ENCODE measurements around the gene TAS1R3. TPM values are rescaled to one million over a fixed set of nuclear protein-coding genes. Genes with fewer than 3 reads are reported as not detected.

TAS1R3 gene
- total and polyA plus RNA-seq, 9 donors = 0.07 to 0.40 (median 0.24) TPM; not detected in 2

DNA sequence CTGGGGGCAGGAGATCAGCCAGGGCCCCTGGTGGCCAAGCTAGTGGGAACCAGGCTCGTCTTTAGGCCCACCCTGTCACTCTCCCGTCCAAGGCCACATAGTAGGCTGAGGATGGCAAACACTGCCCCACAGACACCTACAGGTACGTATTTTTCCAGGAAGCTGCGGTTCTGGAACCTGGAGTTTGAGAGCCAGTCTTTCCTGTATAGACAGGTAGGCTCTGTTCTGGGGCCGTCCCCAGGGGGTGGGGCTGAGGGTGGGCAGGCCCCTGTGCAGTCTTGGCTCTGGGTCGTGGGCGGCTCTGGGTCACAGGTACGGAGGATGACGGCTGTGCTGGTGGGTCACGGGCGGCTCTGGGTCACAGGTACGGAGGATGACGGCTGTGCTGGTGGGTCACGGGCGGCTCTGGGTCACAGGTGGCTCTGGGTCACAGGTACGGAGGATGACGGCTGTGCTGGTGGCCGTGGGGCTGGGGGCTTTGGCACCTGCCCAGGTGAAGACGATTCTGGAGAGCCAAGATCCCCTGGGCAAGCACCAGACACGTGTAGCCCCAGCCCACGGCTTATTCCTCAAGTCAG is 20.5 kb upstream of the TAS1R3 start:
- TF ChIP-seq POLR2A (IDR thresholded peaks at IDR 0.05) (no peak), EP300 (IDR thresholded peaks at IDR 0.05) (no peak)
- TF ChIP-seq, protein P1, sequence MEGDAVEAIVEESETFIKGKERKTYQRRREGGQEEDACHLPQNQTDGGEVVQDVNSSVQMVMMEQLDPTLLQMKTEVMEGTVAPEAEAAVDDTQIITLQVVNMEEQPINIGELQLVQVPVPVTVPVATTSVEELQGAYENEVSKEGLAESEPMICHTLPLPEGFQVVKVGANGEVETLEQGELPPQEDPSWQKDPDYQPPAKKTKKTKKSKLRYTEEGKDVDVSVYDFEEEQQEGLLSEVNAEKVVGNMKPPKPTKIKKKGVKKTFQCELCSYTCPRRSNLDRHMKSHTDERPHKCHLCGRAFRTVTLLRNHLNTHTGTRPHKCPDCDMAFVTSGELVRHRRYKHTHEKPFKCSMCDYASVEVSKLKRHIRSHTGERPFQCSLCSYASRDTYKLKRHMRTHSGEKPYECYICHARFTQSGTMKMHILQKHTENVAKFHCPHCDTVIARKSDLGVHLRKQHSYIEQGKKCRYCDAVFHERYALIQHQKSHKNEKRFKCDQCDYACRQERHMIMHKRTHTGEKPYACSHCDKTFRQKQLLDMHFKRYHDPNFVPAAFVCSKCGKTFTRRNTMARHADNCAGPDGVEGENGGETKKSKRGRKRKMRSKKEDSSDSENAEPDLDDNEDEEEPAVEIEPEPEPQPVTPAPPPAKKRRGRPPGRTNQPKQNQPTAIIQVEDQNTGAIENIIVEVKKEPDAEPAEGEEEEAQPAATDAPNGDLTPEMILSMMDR (IDR thresholded peaks at IDR 0.05) = no peak

DNA sequence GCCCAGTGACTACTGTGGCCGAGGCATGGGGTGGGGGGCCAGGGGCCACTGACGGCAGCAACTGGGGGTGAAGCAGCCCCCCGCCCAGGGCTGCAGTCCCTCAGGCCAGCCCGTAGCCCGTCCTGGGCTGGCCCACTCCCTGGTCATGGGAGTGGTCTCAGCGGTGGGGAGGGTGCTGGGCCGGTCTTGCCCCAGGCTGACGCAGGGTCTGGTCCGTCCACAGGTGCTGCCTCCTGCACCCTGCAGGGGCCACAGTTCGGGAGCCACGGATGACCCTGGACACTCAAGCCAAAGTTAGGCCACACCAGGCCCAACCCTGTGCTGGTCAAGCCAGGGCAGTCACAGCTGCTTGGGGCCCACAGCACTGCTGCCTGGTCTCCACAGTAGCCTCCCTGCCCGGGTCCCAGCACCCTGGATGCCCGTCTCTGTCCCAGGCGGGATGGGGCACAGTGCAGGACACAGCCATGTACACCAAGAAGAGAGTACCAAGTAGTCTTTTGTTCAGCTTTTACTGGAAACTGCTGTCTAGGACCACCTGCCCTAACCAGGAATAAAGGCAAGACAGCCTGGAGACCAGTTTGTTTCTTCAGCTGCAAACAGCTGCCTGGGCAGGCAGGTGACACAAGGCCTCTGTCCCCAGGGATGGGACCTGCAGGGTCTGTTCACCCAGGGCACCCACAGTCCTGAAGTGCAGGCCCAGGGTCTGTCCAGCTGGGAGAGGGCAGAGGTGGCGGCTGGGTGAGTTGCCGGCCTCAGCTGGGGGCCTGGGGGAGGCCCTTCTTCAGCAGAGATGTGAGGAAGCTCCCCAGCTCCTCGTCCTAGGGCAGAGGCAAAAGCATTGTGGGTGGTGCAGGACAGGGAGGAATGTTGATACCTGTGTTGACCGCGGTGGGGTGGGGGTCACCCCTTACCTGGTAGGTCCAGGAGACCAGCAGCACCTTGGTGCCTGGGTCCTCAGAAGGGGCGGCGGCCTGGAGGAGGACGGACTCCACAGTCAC is 19.7 kb upstream of the TAS1R3 start:
- WGBS, 3 donors = 82 to 85% (median 82%) methylated on average over 21 to 22 of the region's 22 CpGs
- Histone ChIP-seq H3K4me3 (no peak overlapping the region), H3K27me3 (no peaks in the 10 kb centered on the region), H3K27ac (no peak overlapping the region), H3K36me3 (no peaks in the 10 kb centered on the region), H3K9me3 (no peaks in the 10 kb centered on the region), H3K4me1 (ENCODE audit: insufficient read depth) (peaks cover 12% of the 10 kb centered on the region)
- TF ChIP-seq EP300 (IDR thresholded peaks at IDR 0.05) (no peak), POLR2A (IDR thresholded peaks at IDR 0.05) (no peak)
- TF ChIP-seq, protein P1 (IDR thresholded peaks at IDR 0.05) = no peak
- DNase-seq = no peak
- intact Hi-C loops (cut with DNase I) = loop anchor here in 1 of 4 donors (10.0 kb wide), 1 partner anchor 193 kb away; no protein-coding TSS in a partner anchor

More for the DNA sequence above, 20.5 kb upstream of the TAS1R3 start:
- 80 to 85% (median 84%) methylated on average over 21 of the region's 21 CpGs for WGBS, 3 donors
- intact Hi-C loops (cut with DNase I) = loop anchor here in 1 of 4 donors (10.0 kb wide), 1 partner anchor 194 kb away; no protein-coding TSS in a partner anchor
- Histone ChIP-seq H3K36me3 (no peaks in the 10 kb centered on the region), H3K27ac (peak overlapping the region in 1 of 2 donors; percentile 20), H3K4me1 (ENCODE audit: insufficient read depth) (peaks cover 21% of the 10 kb centered on the region), H3K27me3 (no peaks in the 10 kb centered on the region), H3K4me3 (no peak overlapping the region), H3K9me3 (no peaks in the 10 kb centered on the region)
- no peak for DNase-seq

DNA sequence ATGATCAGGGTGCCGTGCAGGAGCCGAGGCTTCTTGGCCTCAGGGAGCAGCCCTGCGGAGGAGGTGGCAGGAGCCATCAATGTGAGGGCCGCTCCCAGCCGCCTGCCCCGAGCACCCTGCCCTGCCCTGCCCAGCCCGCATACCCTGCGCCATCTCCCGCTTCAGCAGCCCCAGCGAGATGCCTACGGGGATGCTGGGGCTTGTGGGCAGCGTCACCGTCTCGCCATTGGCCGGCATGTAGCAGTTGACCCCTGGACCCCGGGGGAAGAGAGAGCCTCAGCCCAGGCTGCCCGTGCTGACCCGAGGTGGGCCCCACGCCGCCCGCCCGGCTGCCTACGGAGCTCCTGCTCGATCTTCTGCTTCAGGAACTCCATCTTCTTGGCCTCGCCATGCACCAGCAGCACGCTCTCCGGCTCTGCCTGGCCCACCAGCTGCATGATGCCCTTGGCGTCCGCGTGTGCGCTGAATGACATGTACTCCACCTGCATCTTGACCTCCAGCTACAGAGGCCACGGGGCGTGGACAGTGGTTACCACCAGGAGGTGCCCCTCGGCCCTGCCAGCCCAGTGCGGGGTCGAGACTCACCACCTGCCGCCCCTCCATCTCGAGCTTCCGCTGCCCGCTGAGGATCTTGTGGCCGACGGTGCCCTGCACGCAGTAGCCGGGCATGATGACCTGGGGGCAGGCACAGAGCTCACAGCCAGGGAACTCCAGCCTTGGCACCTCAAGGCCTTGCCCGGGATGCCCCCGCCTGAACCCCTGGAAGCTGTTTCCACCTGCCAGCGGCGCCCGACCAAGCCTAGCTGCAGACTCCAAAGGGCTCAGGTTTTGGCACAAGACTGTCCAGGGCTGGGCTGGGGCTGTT is 18.4 kb upstream of the TAS1R3 start:
- Histone ChIP-seq H3K27me3 (no peaks in the 10 kb centered on the region), H3K9me3 (no peaks in the 10 kb centered on the region), H3K27ac (no peak overlapping the region), H3K36me3 (no peaks in the 10 kb centered on the region), H3K4me1 (ENCODE audit: insufficient read depth) (peaks cover 10% of the 10 kb centered on the region), H3K4me3 (no peak overlapping the region)
- DNase-seq = no peak
- WGBS, 3 donors = 84 to 88% (median 88%) methylated on average over 49 of the region's 49 CpGs
- intact Hi-C loops (cut with DNase I) = loop anchor here in 1 of 4 donors (10.0 kb wide), 1 partner anchor 192 kb away; no protein-coding TSS in a partner anchor
- no peak for TF ChIP-seq POLR2A (IDR thresholded peaks at IDR 0.05)
- no peak for TF ChIP-seq EP300 (IDR thresholded peaks at IDR 0.05)
- TF ChIP-seq, protein P1 (IDR thresholded peaks at IDR 0.05) = no peak
